ENCODE data around the gene KIFC3.

KIFC3 gene

GRCh38 chr16:57757326-57757786, 44.9 kb downstream of the KIFC3 start (continued):
- TF ChIP-seq, protein P1, sequence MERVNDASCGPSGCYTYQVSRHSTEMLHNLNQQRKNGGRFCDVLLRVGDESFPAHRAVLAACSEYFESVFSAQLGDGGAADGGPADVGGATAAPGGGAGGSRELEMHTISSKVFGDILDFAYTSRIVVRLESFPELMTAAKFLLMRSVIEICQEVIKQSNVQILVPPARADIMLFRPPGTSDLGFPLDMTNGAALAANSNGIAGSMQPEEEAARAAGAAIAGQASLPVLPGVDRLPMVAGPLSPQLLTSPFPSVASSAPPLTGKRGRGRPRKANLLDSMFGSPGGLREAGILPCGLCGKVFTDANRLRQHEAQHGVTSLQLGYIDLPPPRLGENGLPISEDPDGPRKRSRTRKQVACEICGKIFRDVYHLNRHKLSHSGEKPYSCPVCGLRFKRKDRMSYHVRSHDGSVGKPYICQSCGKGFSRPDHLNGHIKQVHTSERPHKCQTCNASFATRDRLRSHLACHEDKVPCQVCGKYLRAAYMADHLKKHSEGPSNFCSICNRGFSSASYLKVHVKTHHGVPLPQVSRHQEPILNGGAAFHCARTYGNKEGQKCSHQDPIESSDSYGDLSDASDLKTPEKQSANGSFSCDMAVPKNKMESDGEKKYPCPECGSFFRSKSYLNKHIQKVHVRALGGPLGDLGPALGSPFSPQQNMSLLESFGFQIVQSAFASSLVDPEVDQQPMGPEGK (tag by site-specific recombination; IDR thresholded peaks at IDR 0.05): peak; percentile 76
- TF ChIP-seq, protein P2, sequence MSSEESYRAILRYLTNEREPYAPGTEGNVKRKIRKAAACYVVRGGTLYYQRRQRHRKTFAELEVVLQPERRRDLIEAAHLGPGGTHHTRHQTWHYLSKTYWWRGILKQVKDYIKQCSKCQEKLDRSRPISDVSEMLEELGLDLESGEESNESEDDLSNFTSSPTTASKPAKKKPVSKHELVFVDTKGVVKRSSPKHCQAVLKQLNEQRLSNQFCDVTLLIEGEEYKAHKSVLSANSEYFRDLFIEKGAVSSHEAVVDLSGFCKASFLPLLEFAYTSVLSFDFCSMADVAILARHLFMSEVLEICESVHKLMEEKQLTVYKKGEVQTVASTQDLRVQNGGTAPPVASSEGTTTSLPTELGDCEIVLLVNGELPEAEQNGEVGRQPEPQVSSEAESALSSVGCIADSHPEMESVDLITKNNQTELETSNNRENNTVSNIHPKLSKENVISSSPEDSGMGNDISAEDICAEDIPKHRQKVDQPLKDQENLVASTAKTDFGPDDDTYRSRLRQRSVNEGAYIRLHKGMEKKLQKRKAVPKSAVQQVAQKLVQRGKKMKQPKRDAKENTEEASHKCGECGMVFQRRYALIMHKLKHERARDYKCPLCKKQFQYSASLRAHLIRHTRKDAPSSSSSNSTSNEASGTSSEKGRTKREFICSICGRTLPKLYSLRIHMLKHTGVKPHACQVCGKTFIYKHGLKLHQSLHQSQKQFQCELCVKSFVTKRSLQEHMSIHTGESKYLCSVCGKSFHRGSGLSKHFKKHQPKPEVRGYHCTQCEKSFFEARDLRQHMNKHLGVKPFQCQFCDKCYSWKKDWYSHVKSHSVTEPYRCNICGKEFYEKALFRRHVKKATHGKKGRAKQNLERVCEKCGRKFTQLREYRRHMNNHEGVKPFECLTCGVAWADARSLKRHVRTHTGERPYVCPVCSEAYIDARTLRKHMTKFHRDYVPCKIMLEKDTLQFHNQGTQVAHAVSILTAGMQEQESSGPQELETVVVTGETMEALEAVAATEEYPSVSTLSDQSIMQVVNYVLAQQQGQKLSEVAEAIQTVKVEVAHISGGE (tag by site-specific recombination; conservative IDR thresholded peaks at IDR 0.05; ENCODE audit: low read depth): no peak
- TF ChIP-seq, protein P3, sequence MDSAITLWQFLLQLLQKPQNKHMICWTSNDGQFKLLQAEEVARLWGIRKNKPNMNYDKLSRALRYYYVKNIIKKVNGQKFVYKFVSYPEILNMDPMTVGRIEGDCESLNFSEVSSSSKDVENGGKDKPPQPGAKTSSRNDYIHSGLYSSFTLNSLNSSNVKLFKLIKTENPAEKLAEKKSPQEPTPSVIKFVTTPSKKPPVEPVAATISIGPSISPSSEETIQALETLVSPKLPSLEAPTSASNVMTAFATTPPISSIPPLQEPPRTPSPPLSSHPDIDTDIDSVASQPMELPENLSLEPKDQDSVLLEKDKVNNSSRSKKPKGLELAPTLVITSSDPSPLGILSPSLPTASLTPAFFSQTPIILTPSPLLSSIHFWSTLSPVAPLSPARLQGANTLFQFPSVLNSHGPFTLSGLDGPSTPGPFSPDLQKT (IDR thresholded peaks at IDR 0.05; ENCODE audit: borderline replicate concordance, low read depth, low read length): no peak
- TF ChIP-seq GLIS1 (tag by site-specific recombination; IDR thresholded peaks at IDR 0.05) (peak; percentile 34; the same call in 1 of the 2 replicates), ZNF416 (tag by site-specific recombination; IDR thresholded peaks at IDR 0.05) (no peak), ZNF580 (tag by site-specific recombination; IDR thresholded peaks at IDR 0.05) (no peak), ZNF555 (tag by site-specific recombination; conservative IDR thresholded peaks at IDR 0.05) (no peak)

- ChIA-PET POLR2A (no interaction called here), CTCF (interaction anchor here (0.6 to 3.3 kb wide), 24 partner anchors 9 to 365 kb away, joined by 3 to 20 read pairs (median 3); no protein-coding TSS in a partner anchor)
- H3K4me3 ChIP-seq (ENCODE audit: low read depth, low read length): no peak overlapping the region
- no peaks in the 10 kb centered on the region for H3K4me1 ChIP-seq (ENCODE audit: control insufficient read depth, insufficient read depth, low read length)
- H3K9me3 ChIP-seq (ENCODE audit: control insufficient read depth, insufficient read depth, low read depth, low read length): no peaks in the 10 kb centered on the region
- peaks cover 0 to 83% of the 10 kb centered on the region in 2 experiments; a peak in 1 of 3 replicates for H3K36me3 ChIP-seq (ENCODE audit: control insufficient read depth in 2 of 2, insufficient read depth in 1 of 2, low read length in 2 of 2)
- no peak for TF ChIP-seq ZNF354C (tag by site-specific recombination; IDR thresholded peaks at IDR 0.05; ENCODE audit: borderline replicate concordance, low read depth)
- TF ChIP-seq SCRT2 (tag by site-specific recombination; IDR thresholded peaks at IDR 0.05): peak; percentile 94
- TF ChIP-seq ZNF302 (tag by site-specific recombination; IDR thresholded peaks at IDR 0.05; ENCODE audit: low read depth): no peak
- TF ChIP-seq ZNF423 (tag by site-specific recombination; IDR thresholded peaks at IDR 0.05): no peak
- no peak for TF ChIP-seq SP2 (tag by site-specific recombination; IDR thresholded peaks at IDR 0.05)
- TF ChIP-seq, protein P4, sequence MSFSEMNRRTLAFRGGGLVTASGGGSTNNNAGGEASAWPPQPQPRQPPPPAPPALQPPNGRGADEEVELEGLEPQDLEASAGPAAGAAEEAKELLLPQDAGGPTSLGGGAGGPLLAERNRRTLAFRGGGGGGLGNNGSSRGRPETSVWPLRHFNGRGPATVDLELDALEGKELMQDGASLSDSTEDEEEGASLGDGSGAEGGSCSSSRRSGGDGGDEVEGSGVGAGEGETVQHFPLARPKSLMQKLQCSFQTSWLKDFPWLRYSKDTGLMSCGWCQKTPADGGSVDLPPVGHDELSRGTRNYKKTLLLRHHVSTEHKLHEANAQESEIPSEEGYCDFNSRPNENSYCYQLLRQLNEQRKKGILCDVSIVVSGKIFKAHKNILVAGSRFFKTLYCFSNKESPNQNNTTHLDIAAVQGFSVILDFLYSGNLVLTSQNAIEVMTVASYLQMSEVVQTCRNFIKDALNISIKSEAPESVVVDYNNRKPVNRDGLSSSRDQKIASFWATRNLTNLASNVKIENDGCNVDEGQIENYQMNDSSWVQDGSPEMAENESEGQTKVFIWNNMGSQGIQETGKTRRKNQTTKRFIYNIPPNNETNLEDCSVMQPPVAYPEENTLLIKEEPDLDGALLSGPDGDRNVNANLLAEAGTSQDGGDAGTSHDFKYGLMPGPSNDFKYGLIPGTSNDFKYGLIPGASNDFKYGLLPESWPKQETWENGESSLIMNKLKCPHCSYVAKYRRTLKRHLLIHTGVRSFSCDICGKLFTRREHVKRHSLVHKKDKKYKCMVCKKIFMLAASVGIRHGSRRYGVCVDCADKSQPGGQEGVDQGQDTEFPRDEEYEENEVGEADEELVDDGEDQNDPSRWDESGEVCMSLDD (tag by site-specific recombination; IDR thresholded peaks at IDR 0.05): no peak
- no peak for TF ChIP-seq ZNF37A (tag by site-specific recombination; IDR thresholded peaks at IDR 0.05)
- TF ChIP-seq KLF1 (tag by site-specific recombination; IDR thresholded peaks at IDR 0.05): peak; percentile 66
- no peak for TF ChIP-seq ZNF600 (tag by site-specific recombination; IDR thresholded peaks at IDR 0.05)
- TF ChIP-seq ZFHX2 (tag by site-specific recombination; conservative IDR thresholded peaks at IDR 0.05): peak; percentile 22; the same call in 1 of the 2 replicates
- TF ChIP-seq EGR2 (tag by site-specific recombination; IDR thresholded peaks at IDR 0.05; ENCODE audit: low read depth): 0 out of 2 replicates have a peak, but pooled peaks have one; percentile 1
- H3K27ac ChIP-seq (ENCODE audit: extremely low read depth, low read depth, low read length): no peak overlapping the region
Observed at GRCh38 chr16:57756424-57757325, 45.6 kb downstream of the KIFC3 start.
